Erythroblast (primary cell): ENCODE data around the gene EIF3B.

Experiments
- GATA1 ChIP-seq: IDR thresholded peaks from 2 replicates; pipeline ENCODE4 v1.6.1; 2011; ENCODE audit warnings: low read depth, mild to moderate bottlenecking, control low read depth, low read length, moderate library complexity
- POLR2A ChIP-seq: IDR thresholded peaks from 2 replicates; pipeline ENCODE4 v1.6.1; 2011; ENCODE audit warnings: mild to moderate bottlenecking, low read length

DNA sequence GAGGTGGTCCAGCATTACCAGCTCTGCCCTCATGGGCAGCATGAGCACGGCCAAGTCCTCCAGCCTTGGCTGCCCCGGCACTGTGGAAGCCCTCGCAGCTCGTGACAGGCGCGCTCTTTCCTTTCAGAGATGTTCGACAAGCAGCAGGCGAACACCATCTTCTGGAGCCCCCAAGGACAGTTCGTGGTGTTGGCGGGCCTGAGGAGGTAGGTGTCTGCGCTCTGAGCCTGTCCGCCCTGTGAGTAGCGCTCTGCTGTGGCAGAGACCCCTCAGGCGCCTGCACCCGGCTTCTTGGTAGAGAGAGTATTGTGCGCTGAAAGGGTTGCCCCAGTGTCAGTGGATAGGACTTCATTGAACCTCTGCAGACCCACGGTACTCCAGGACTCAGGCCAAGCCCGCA, 19.8 kb downstream of the EIF3B start:
- no peak for TF ChIP-seq POLR2A
- TF ChIP-seq GATA1 = no peak
